ENCODE measurements around the gene IFNA16.
"Not testable (repeated sequence)": the region's sequence is repeated elsewhere in the genome, so short reads cannot be mapped to it uniquely, and the experiment has no call there.

Gene IFNA16

DNA sequence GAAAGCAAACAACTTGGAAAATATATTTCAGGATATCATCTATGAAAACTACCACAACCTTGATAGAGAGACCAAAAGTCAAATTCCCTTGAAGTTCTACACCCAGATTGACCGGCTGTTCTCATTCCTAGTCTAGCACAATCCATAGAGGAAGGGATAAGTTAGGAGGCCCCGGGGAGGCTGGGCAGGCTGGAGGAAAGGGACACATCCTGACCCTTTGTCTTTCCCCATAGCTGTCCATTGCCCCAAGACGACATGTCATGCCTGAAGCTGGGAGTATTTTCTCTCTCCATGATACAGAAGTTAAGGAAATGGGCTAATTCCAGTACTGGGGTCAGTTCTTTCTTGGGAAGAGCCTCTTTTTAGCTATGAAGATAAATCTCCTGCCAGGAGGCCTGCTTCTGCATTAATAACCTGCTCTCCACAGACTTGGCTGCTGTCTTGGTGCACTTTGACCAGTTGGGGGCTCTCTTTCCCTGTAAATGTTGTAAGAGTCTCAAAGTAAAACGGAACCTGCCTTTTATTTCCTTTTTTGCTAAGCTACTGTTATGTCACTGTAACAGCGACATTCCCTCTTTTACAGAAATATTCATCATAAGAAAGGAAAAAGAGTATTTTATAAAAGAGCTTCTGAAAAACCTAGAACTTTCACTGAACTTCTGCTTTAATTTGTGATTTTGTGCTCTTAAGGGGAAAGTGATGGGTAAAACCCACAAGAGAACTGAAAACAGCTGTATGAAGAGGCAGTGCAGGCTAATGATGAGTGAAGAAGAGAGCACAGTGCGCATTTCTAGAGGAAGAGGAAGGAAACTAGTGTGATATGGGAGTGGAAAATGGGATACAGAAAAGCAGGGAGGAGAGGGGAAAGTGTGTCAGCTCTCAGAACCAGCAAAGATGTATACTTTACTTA is 22.0 kb downstream of the IFNA16 start:
- DNase-seq: not testable (repeated sequence)

DNA sequence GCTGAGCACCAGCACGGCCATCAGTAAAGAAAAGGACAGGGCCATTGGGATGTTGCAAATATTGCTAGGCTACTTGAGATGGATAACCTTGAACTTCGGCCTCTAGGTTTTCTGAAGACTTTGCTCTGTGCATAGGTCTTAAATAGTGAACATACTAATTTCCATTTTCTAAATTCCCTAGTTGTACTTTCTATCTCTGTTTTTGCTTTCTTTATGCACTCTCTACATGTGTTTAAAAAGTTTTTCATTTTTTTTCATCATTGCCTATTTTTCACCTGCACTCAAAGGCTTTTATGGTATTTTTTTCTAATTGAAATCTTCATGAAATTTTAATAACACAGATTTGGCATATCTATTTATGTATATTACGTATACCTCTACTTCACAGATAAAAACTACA is 29.6 kb downstream of the IFNA16 start, which contains the start of gene IFNA4:
Gene IFNA4 (minus strand): TSS at position 101 of the 400 bp plus-strand sequence. CDS start 56 bp downstream, at position 45.
- DNase-seq: not testable (repeated sequence)

GRCh38 chr9:21182810-21183736 is 34.0 kb downstream of the IFNA16 start:
- DNase-seq: not testable (repeated sequence)

GRCh38 chr9:21174671-21175070 is 42.4 kb downstream of the IFNA16 start:
- no peak for DNase-seq

- no peak for DNase-seq
Measured at GRCh38 chr9:21172156-21172555, 45.0 kb downstream of the IFNA16 start.

- DNase-seq: no peak
Measured at GRCh38 chr9:21171351-21171750, 45.8 kb downstream of the IFNA16 start.

DNA sequence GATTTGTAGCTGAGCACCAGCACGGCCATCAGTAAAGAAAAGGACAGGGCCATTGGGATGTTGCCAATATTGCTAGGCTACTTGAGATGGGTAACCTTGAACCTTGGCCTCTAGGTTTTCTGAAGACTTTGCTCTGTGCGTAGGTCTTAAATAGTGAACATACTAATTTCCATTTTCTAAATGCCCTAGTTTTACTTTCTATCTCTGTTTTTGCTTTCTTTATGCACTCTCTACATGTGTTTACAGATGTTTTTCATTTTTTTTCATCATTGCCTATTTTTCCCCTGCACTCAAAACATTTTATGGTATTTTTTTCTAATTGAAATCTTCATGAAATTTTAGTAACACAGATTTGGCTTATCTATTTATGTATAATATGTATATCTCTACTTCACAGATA is 50.6 kb downstream of the IFNA16 start, which contains the start of gene IFNA21:
Gene IFNA21 (minus strand): TSS at position 101 of the 400 bp plus-strand sequence. CDS start 48 bp downstream, at position 53.
- DNase-seq: not testable (repeated sequence)

All from stimulated activated CD8-positive, alpha-beta memory T cell treated with anti-CD3 and anti-CD28 coated beads, Interleukin-4, amount 100 ng/mL, for 48 hours (primary cell).